ENCODE measurements around the gene SNX18. TPM values are rescaled to one million over a fixed set of nuclear protein-coding genes. Genes with fewer than 3 reads are reported as not detected.

SNX18 gene
- total RNA-seq, 1 donor from 2014 or later, result 28.6 TPM

DNA sequence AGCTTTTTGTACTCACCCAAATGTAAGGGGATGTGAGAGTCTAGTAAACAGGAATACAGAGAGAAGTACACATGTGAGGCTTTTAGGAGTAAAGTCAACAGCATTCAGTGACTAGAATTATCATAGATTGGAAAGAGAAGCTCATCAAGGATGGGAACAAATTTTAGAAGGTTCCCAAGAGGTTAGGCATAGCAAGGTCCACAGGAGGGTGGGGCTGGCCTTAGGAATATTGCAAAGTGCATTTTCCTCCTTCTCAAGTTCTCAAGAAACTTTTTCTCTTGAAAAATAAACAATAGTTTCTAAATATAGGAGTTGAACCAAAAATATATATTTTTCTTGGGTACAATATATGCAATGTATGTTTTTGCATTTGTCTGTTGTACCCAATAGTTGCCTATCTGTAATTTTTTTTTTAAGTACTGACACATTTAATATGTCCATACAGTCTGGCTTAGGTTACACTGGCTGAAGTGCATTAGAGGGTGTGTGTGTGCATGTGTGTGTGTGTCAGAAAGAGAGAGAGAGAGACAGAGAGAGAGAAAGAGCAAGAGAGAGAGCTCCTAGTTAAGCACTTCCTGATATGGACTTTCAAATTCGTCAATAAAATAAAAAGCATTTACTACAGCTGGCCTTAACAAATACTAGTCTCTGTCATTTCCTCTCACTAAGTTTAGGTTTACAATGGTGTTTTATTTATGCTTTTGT lies 62.2 kb downstream of the SNX18 start:
- H3K36me3 Mint-ChIP-seq (ENCODE audit: insufficient read depth), result no peaks in the 10 kb centered on the region
- H3K9me3 Mint-ChIP-seq (ENCODE audit: low read depth), result no peaks in the 10 kb centered on the region
- DNase-seq (ENCODE audit: low spot score, unreplicated experiment), result no peak
- H3K27ac Mint-ChIP-seq, result no peak overlapping the region
- peaks cover 21% of the 10 kb centered on the region for H3K4me1 Mint-ChIP-seq (ENCODE audit: low read depth)
- TF ChIP-seq, protein P1, sequence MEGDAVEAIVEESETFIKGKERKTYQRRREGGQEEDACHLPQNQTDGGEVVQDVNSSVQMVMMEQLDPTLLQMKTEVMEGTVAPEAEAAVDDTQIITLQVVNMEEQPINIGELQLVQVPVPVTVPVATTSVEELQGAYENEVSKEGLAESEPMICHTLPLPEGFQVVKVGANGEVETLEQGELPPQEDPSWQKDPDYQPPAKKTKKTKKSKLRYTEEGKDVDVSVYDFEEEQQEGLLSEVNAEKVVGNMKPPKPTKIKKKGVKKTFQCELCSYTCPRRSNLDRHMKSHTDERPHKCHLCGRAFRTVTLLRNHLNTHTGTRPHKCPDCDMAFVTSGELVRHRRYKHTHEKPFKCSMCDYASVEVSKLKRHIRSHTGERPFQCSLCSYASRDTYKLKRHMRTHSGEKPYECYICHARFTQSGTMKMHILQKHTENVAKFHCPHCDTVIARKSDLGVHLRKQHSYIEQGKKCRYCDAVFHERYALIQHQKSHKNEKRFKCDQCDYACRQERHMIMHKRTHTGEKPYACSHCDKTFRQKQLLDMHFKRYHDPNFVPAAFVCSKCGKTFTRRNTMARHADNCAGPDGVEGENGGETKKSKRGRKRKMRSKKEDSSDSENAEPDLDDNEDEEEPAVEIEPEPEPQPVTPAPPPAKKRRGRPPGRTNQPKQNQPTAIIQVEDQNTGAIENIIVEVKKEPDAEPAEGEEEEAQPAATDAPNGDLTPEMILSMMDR (IDR thresholded peaks at IDR 0.05; ENCODE audit: unreplicated experiment), result no peak
- no peak overlapping the region for H3K4me3 Mint-ChIP-seq (ENCODE audit: low read depth)
- H3K27me3 Mint-ChIP-seq, result no peaks in the 10 kb centered on the region

DNA sequence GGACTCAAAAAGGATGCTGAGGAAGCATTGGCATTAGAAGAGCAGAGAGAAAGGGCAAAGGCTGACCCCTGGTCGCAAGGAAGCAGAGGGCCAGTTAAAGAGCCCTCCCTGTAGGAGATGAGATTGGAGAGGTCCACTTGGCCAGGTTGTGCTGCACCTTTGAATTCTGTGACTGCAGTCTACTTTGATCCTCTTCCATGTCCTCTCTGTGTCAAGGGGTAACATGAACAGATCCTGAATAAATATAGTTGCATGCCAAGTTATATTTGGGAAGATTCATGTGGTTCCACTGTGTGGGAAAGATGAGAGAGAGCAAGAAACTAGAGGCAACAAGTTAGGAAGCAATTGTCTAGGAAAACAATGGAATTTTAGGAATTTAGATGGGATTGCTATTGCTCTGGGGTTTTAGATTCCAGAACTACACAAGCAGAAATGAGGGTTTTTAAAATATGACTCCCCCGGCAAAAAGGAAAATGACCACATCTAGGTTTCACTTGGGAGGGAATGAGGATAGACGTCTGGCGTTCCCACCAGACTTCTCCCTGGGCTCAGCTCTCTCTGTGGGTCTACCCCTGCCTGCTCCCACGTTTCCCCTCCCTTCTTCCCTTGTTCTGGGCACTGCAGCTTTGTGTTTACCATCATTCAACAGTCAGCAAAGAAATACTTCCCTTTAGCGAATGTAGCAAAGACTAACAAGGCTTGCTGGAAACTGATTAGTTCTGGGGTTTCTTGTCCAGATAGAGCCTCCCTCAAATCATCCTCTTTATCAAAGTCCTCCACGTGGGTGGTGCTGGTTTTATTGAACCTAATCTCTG lies 63.6 kb downstream of the SNX18 start:
- no peak overlapping the region for H3K27ac Mint-ChIP-seq
- no peak overlapping the region for H3K4me3 Mint-ChIP-seq (ENCODE audit: low read depth)
- no peaks in the 10 kb centered on the region for H3K9me3 Mint-ChIP-seq (ENCODE audit: low read depth)
- H3K4me1 Mint-ChIP-seq (ENCODE audit: low read depth), result peaks cover 20% of the 10 kb centered on the region
- TF ChIP-seq, protein P1 (IDR thresholded peaks at IDR 0.05; ENCODE audit: unreplicated experiment), result no peak
- no peak for DNase-seq (ENCODE audit: low spot score, unreplicated experiment)
- H3K36me3 Mint-ChIP-seq (ENCODE audit: insufficient read depth), result no peaks in the 10 kb centered on the region
- no peaks in the 10 kb centered on the region for H3K27me3 Mint-ChIP-seq

DNA sequence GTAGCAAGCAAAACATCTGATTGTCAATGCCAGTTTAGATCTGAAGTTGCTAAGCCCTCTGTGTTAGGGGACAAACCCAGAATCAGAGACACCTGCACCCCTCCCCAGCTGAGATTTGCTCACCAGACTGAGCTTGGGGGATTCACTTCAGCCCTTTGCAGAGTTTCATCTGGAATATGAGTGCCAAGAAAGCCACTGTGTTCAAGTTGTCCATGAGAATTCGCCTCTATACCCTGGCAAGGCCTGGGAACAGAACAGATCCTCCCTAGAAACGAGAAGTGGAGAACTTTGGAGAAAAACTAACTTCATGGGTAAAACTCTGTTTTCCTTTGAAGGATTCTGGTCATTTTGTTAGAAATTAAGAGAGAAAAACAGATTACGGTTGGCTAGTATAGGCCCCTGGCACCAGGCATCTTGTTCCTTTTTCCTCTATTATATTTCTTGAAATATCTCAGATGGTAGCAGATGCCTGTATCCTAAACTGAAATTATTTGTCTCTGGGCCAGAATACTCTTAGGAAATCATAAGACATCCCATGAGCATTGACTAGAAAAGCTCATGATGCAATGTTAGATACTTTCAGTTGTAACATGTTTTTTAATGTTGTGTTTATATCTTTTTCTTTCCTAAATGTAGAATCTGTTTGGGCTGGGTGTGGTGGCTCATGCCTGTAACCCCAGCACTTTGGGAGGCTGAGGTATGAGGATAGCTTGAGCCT lies 64.4 kb downstream of the SNX18 start:
- Mint-ChIP-seq H3K4me3 (ENCODE audit: low read depth) (no peak overlapping the region), H3K27ac (no peak overlapping the region), H3K9me3 (ENCODE audit: low read depth) (peaks cover 4% of the 10 kb centered on the region), H3K27me3 (no peaks in the 10 kb centered on the region), H3K4me1 (ENCODE audit: low read depth) (peaks cover 20% of the 10 kb centered on the region), H3K36me3 (ENCODE audit: insufficient read depth) (no peaks in the 10 kb centered on the region)
- no peak for DNase-seq (ENCODE audit: low spot score, unreplicated experiment)
- TF ChIP-seq, protein P1 (IDR thresholded peaks at IDR 0.05; ENCODE audit: unreplicated experiment), result no peak

DNA sequence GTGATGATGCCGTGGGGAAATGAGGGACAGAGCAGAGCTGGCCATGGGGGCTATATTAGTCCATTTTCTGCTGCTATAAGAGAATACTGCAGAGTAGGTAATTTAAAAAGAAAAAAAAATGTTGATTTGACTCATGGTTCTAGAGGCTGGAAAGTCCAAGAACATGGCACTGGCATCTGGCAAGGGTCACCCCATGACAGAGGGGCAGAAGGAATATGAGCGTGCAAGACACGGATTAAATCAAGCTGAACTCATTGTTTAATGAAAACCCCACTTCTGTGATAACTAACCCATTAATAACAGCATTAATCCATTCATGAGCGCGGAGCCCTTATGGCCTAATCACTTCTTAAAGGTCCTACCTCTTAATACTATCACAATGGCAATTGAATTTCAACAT lies 68.8 kb downstream of the SNX18 start:
- H3K27me3 Mint-ChIP-seq, result no peaks in the 10 kb centered on the region
- DNase-seq (ENCODE audit: low spot score, unreplicated experiment), result no peak
- TF ChIP-seq, protein P1 (IDR thresholded peaks at IDR 0.05; ENCODE audit: unreplicated experiment), result no peak
- H3K27ac Mint-ChIP-seq, result no peak overlapping the region
- no peaks in the 10 kb centered on the region for H3K36me3 Mint-ChIP-seq (ENCODE audit: insufficient read depth)
- peaks cover 4% of the 10 kb centered on the region for H3K9me3 Mint-ChIP-seq (ENCODE audit: low read depth)
- H3K4me1 Mint-ChIP-seq (ENCODE audit: low read depth), result peaks cover 5% of the 10 kb centered on the region
- no peak overlapping the region for H3K4me3 Mint-ChIP-seq (ENCODE audit: low read depth)

DNA sequence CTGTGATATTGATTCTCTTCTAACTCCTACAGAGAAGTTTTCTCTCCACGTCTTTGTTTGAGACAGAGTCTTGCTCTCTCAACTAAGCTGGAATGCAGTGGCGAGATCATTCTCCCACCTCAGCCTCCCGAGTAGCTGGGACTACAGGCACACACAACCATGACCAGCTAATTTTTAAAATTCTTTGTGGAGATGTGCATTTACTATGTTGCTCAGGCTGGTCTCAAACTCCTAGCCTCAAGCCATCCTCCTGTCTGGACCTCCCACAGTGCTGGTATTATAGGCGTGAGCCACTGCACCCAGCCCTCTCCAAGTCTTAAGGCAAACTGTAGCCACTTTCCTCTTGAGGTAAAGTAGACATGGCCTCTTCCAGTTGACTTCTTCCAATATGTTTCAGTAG lies 72.2 kb downstream of the SNX18 start:
- H3K4me1 Mint-ChIP-seq (ENCODE audit: low read depth), result no peaks in the 10 kb centered on the region
- no peaks in the 10 kb centered on the region for H3K36me3 Mint-ChIP-seq (ENCODE audit: insufficient read depth)
- no peaks in the 10 kb centered on the region for H3K27me3 Mint-ChIP-seq
- TF ChIP-seq, protein P1 (IDR thresholded peaks at IDR 0.05; ENCODE audit: unreplicated experiment), result no peak
- no peak overlapping the region for H3K27ac Mint-ChIP-seq
- H3K9me3 Mint-ChIP-seq (ENCODE audit: low read depth), result peaks cover 9% of the 10 kb centered on the region
- H3K4me3 Mint-ChIP-seq (ENCODE audit: low read depth), result no peak overlapping the region
- no peak for DNase-seq (ENCODE audit: low spot score, unreplicated experiment)
